Testis (tissue), 3 donors: Measurements from ENCODE around the gene SMIM13. TPM values are rescaled to one million over a fixed set of nuclear protein-coding genes. Genes with fewer than 3 reads are reported as not detected.

Source experiments
- DNase-seq: peaks from one replicate; pipeline ENCODE4 v3.0.0-alpha.2; 2019
- H3K27ac ChIP-seq, 2 donors: fragments of 200-600 bp; sonication (generic); one replicate each; pipeline ENCODE4 v1.5.1; 2019
- H3K27me3 ChIP-seq: fragments of 200-600 bp; sonication (generic); one replicate; pipeline ENCODE4 v1.5.1; 2019
- H3K36me3 ChIP-seq: fragments of 200-600 bp; sonication (generic); one replicate; pipeline ENCODE4 v1.5.1; 2017; ENCODE audit warnings: low read depth; ENCODE audit errors: missing control alignments
- H3K4me1 ChIP-seq: fragments of 200-600 bp; sonication (generic); one replicate; pipeline ENCODE4 v1.5.1; 2019
- H3K4me3 ChIP-seq, 2 donors: fragments of 200-600 bp; sonication (generic); one replicate each; pipeline ENCODE4 v1.5.1; 2017 to 2019
- H3K9me3 ChIP-seq: fragments of 200-600 bp; sonication (generic); one replicate; pipeline ENCODE4 v1.5.1; 2017
- CTCF ChIP-seq, 3 experiments: fragments of 450-650 bp in 2 of 3; fragments of 200-600 bp in 1 of 3; sonication (generic) in 1 of 3; IDR thresholded peaks; one replicate each; pipeline ENCODE4 v1.5.1; 2016 to 2019; ENCODE audit warnings: antibody characterized with exemption in 3 of 3, mild to moderate bottlenecking in 2 of 3, moderate library complexity in 1 of 3
- POLR2A ChIP-seq: fragments of 450-650 bp; IDR thresholded peaks from one replicate; pipeline ENCODE4 v1.6.1; 2017; ENCODE audit warnings: antibody characterized with exemption, mild to moderate bottlenecking, moderate library complexity
- WGBS, 2 donors: methylation state at CpG; one replicate each; pipeline ENCODE4 v1.1.5; 2018; 5-methylcytosine and 5-hydroxymethylcytosine counted together
- intact Hi-C: fragments of 100-400 bp; cut with DNase I; formaldehyde crosslinking; loops from one replicate; pipeline ENCODE4 v1.15.1; 2023; ENCODE audit warnings: low total_unique reads
- polyA plus RNA-seq: library from polyadenylated mRNA; stranded (reverse); fragments of 350-450 nt; fragmentation: Illumina TruSeq; extraction: RNeasy Lipid Tissue Mini Kit (QIAGEN cat#74804); gene quantifications from one replicate; pipeline ENCODE4 v1.2.3, GENCODE V29; 2014; ENCODE audit warnings: low read depth, low replicate concordance; ENCODE audit not compliant: insufficient read depth
- total RNA-seq, 2 donors: library from RNA; depleted of rRNA; stranded (reverse); fragments of >200 nt; gene quantifications; one replicate each; pipeline ENCODE4 v1.2.3, GENCODE V29; 2016

Gene SMIM13
- total and polyA plus RNA-seq, 3 donors from 2014 or later: 7.2 to 13.2 (median 8.9) TPM

DNA sequence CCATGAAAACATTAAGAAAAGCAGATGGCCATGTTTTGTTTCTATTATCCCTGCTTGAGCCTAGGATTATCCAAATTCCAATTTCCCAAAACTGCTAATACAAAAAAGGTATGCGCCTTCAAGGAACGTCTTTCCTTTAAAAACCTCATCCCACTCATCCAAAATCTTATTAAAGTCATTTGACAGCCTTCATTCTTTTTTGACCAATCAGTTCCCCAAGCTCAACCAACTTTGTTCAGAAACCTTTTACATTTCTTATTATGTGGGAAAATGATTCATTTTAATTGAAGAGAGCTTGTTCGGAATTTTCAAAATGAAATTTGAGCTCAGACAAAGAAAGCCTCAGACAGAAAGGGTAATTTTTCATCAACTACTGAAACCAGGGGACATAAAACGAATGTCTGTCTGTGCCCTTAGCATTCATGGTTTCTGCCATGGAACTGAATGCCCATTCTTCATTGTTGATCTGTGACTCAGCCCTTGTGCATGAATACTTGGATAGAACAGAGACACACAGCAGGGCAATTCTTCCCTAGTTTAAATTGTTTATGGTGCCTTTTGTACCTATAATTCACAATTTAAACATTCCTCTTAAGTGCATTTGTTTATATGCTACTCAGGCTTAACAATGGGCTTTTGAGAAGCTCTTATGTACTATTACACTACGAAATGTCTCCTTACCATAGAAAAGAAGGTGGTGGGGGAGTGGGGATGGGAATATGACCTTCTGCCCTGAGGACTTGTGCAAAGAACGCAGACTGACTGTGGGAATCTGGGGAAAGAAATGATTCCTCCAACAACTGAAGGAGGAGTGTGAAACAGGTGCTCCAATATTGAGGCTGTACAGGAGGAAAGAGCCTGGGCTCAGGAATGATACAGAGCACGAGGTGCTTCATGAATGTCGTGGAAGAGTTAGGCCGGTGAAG is 67.7 kb downstream of the SMIM13 start:
- H3K36me3 ChIP-seq: no peaks in the 10 kb centered on the region
- H3K9me3 ChIP-seq: no peaks in the 10 kb centered on the region
- no peak overlapping the region for H3K4me3 ChIP-seq
- intact Hi-C loops: no loop called here
- no peak overlapping the region for H3K27ac ChIP-seq
- WGBS, 2 donors: 90 to 92% methylated on average over 9 of the region's 9 CpGs
- H3K4me1 ChIP-seq: no peaks in the 10 kb centered on the region
- H3K27me3 ChIP-seq: no peaks in the 10 kb centered on the region
- no peak for DNase-seq
- TF ChIP-seq CTCF (IDR thresholded peaks at IDR 0.05) (no peak), POLR2A (no peak)

GRCh38 chr6:11162262-11162661 is 68.6 kb downstream of the SMIM13 start:
- intact Hi-C loops: no loop called here
- no peaks in the 10 kb centered on the region for H3K36me3 ChIP-seq
- H3K9me3 ChIP-seq: no peaks in the 10 kb centered on the region
- no peak overlapping the region for H3K27ac ChIP-seq
- H3K27me3 ChIP-seq: no peaks in the 10 kb centered on the region
- H3K4me3 ChIP-seq: no peak overlapping the region
- no peaks in the 10 kb centered on the region for H3K4me1 ChIP-seq
- WGBS, 2 donors: 89 to 95% methylated on average over 3 of the region's 3 CpGs
- DNase-seq: no peak
- TF ChIP-seq POLR2A: no peak
- TF ChIP-seq CTCF (IDR thresholded peaks at IDR 0.05): no peak

- no peak for DNase-seq
- Histone ChIP-seq H3K27me3 (no peaks in the 10 kb centered on the region), H3K27ac (no peak overlapping the region), H3K4me1 (no peaks in the 10 kb centered on the region), H3K36me3 (no peaks in the 10 kb centered on the region), H3K9me3 (no peaks in the 10 kb centered on the region), H3K4me3 (no peak overlapping the region)
- whole genome bisulfite sequencing, 2 donors: 85 to 96% methylated on average over 2 of the region's 2 CpGs
- intact Hi-C loops: no loop called here
- TF ChIP-seq POLR2A: no peak
- no peak for TF ChIP-seq CTCF (IDR thresholded peaks at IDR 0.05)
Measured at GRCh38 chr6:11163932-11164331, 70.3 kb downstream of the SMIM13 start.

DNA sequence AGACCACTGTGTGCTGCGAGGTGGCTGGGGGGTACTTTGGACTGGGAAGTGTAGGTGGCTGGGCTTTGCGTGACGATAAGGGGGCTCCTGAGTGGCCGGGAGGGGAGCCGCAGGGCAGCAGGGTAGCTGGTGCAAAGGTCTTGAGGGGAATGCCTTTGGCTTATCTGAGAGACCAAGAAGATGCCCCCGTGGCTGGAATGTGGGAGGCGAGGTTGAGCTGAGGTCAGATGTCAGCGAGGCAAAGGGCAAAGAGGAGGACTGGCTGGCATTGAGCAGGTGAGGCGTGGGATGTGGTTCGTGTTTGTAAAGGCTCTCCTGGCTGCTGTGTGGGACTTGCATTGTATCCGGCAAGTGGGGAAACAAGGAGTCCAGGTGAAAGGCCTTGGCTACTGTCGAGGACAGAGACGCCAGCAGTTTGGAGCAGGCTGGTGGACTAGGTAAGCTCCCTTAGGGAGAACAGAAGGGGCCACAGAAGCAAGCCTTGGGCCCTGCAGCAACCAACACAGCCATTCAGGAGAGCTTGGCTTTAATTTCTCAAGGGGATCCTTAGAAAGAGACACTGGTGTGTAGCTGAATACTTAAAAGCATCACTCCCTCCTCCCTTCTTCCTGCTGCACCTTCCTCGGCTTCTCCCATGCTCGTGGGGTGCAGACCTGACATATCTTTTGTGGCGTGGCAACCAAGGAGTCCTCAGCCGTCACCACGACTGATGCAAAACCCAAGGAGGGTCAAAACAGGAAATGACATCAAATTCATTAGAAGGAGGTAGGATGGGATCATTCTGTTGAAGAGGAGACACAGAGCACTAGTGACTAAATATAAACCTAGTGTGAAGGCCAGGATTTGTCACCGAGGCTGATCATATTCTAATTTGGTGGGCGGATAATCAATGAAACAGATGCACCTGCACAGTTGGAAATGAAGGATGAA is 71.3 kb downstream of the SMIM13 start:
- DNase-seq: no peak
- WGBS, 2 donors: 75 to 79% methylated on average over 20 of the region's 20 CpGs
- no peaks in the 10 kb centered on the region for H3K4me1 ChIP-seq
- H3K4me3 ChIP-seq: no peak overlapping the region
- intact Hi-C loops: no loop called here
- no peaks in the 10 kb centered on the region for H3K36me3 ChIP-seq
- no peak overlapping the region for H3K27ac ChIP-seq
- no peaks in the 10 kb centered on the region for H3K27me3 ChIP-seq
- TF ChIP-seq POLR2A: no peak
- TF ChIP-seq CTCF (IDR thresholded peaks at IDR 0.05): no peak
- no peaks in the 10 kb centered on the region for H3K9me3 ChIP-seq
